ENCODE measurements around the gene SIRT4. TPM values are rescaled to one million over a fixed set of nuclear protein-coding genes. Genes with fewer than 3 reads are reported as not detected.

SIRT4 gene
- total and polyA plus RNA-seq, 2 of the 8 experiments (the other 6 are each of a cell fraction or from before 2014, with no cell fraction given): 3.8 to 4.1 TPM

DNA sequence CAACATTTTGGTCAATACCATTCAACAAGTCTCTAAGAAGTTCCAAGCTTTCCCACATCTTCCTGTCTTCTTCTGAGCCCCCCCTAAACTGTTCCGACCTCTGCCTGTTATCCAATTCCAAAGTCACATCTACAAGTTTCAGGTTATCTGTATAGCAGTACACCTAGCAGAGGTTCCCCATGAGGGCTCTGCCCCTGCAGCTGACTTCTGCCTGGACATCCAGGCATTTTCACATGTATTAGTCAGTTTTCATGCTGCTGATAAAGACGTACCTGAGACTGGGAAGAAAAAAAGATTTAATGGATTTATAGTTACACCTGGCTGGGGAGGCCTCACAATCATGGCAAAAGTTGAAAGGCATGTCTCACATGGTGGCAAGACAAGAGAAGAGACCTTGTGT is 35.6 kb downstream of the SIRT4 start:
- Histone ChIP-seq H4K5ac (ENCODE audit: insufficient read length, low read depth, low read length) (no peak overlapping the region), H2BK12ac (ENCODE audit: low read depth, low read length) (no peak overlapping the region), H2AK5ac (ENCODE audit: low read depth, low read length) (no peak overlapping the region), H3K56ac (replicated peaks; ENCODE audit: insufficient read length, low read depth, low read length) (no peak overlapping the region), H3K9me3 (ENCODE audit: insufficient read depth in 2 of 2, low read depth in 1 of 2, low read length in 1 of 2) (peaks cover 11 to 18% of the 10 kb centered on the region in 2 experiments), H3K27ac (ENCODE audit: low read depth, low read length) (no peak overlapping the region), H3K9ac (replicated peaks in 1 of 4; ENCODE audit: extremely low read depth in 1 of 4, low read depth in 3 of 4, low read length in 3 of 4) (no peak overlapping the region), H3K36me3 (ENCODE audit: control insufficient read depth in 2 of 4, insufficient read depth in 4 of 4, low read length in 3 of 4) (peaks cover 0 to 2% (median 0%) of the 10 kb centered on the region in 4 experiments; a peak in 1 of 8 replicates), H3K4ac (replicated peaks; ENCODE audit: insufficient read length, low read depth, low read length) (no peak overlapping the region), H3K23me2 (ENCODE audit: low read depth, low read length) (no peaks in the 10 kb centered on the region), H3K4me2 (ENCODE audit: insufficient read depth in 1 of 2, low read depth in 2 of 2, low read length in 2 of 2) (no peak overlapping the region), H2AFZ (ENCODE audit: low read length) (no peak overlapping the region), H3K79me1 (ENCODE audit: low read depth, low read length) (no peaks in the 10 kb centered on the region), H3K27me3 (replicated peaks in 1 of 4; ENCODE audit: control insufficient read depth in 3 of 4, extremely low read depth in 1 of 4, insufficient read depth in 3 of 4, low read length in 3 of 4) (no peaks in the 10 kb centered on the region; a peak in 1 of 7 replicates), H3K23ac (ENCODE audit: insufficient read length) (no peak overlapping the region), H3K4me3 (ENCODE audit: extremely low read depth in 1 of 4, insufficient read depth in 2 of 4, low read depth in 3 of 4, low read length in 4 of 4) (no peak overlapping the region), H3K4me1 (replicated peaks in 1 of 4; ENCODE audit: control insufficient read depth in 3 of 4, insufficient read depth in 4 of 4, low read length in 3 of 4) (peaks cover 0 to 9% (median 3%) of the 10 kb centered on the region in 4 experiments; a peak in 5 of 7 replicates), H4K91ac (replicated peaks; ENCODE audit: insufficient read length, low read length) (no peak overlapping the region), H3K18ac (ENCODE audit: extremely low read depth, low read length) (no peak overlapping the region), H2BK20ac (ENCODE audit: low read length) (no peak overlapping the region), H4K8ac (ENCODE audit: extremely low read depth, insufficient read depth, low read length) (no peak overlapping the region), H3K14ac (ENCODE audit: insufficient read length) (no peak overlapping the region), H2BK120ac (replicated peaks; ENCODE audit: low read depth, low read length) (no peak overlapping the region), H3K79me2 (ENCODE audit: control insufficient read depth in 1 of 2, insufficient read depth in 2 of 2, low read length in 2 of 2) (no peaks in the 10 kb centered on the region), H2BK5ac (ENCODE audit: low read depth, low read length) (no peak overlapping the region), H2BK15ac (ENCODE audit: low read length) (no peak overlapping the region), H4K20me1 (replicated peaks in 1 of 2; ENCODE audit: control insufficient read depth in 1 of 2, insufficient read depth in 2 of 2, low read length in 2 of 2) (no peaks in the 10 kb centered on the region)
- 96% methylated on average over 2 of the region's 2 CpGs; no CpG with 5 or more reads in 1 of the 2 experiments for WGBS, 2 experiments (ENCODE audit: extremely low coverage in 1 of 2, insufficient coverage in 1 of 2, insufficient read length in 1 of 2, insufficient replicate concordance in 2 of 2, low coverage in 1 of 2, low lambda C conversion rate in 2 of 2, missing lambda C conversion rate in 1 of 2)
- CTCF ChIA-PET (ENCODE audit: partially characterized antibody): interaction anchor here (0.5 to 1.5 kb wide), 3 partner anchors 36 to 101 kb away, joined by 3 read pairs; partner anchors contain the start of gene SIRT4
- DNase-seq (ENCODE audit: low read depth in 1 of 2, low spot score in 2 of 2) (no peak), FAIRE-seq (no peak)
- POLR2A ChIA-PET (ENCODE audit: partially characterized antibody): no interaction called here
- TF ChIP-seq CTBP2 (IDR thresholded peaks at IDR 0.05; ENCODE audit: borderline replicate concordance, insufficient read depth, insufficient read length, low read length) (no peak), SP4 (IDR thresholded peaks at IDR 0.05; ENCODE audit: low read length) (no peak)

Data from H1 (cell line).